ENCODE results near the gene ATOSB.
"Not testable (repeated sequence)": the region's sequence is repeated elsewhere in the genome, so short reads cannot be mapped to it uniquely, and the experiment has no call there.

ATOSB gene, protein sequence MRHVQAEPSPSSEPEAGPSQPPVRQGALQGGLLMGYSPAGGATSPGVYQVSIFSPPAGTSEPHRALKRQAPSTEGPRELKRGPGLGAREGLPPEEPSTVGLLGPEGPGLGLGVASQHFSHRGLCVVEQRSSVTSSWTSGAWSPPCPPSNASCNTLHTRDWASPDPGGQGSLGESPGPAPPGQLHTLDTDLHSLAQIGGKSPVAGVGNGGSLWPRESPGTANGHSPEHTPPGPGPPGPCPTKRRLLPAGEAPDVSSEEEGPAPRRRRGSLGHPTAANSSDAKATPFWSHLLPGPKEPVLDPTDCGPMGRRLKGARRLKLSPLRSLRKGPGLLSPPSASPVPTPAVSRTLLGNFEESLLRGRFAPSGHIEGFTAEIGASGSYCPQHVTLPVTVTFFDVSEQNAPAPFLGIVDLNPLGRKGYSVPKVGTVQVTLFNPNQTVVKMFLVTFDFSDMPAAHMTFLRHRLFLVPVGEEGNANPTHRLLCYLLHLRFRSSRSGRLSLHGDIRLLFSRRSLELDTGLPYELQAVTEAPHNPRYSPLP

DNA sequence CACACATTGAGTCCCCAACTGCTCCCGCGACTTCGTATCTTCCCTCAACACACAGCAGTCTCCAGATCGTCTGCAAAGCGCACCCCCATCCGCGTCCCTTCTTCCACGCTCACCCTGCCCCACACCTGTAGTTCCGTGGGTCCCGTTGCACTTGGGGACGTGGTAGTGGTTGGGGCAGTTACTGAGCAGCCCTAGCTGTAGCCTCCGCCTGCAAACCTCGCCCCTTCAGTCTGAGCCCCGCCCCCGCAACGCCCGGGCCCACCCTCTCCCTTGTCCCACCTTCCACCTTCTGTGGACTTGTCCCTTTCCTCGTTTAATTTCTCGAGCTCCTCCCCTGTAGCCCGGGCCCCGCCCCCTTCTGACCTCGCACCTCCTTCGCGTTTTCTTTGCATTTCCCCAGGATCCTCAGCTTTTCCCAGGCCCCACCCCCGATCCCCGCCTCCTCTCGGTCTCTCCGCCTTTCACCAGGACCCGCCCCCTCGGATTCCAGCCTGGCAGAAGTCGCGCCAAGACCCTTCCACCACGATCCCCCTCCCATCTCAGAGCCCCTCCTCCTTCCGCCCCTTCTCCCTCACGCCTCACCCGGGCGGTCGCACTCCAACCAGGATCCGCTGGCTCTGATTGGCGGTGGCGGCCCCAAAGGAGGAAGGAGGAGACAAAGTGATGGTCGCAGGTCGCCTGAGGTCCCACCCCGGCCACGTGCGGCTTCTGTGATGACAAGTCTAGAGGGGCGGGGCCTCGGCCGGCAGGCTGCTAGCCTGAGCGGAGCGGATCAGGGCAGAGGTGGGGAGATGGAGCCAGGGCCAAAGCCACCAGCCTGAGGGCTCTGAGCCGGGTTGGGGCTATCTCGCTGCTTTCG, at the start of gene ATOSB:
ATOSB (minus strand) TSS at position 183 of the 859 bp plus-strand sequence. CDS start 7,588 bp downstream, outside the sequence.
- peak; percentile 90 for DNase-seq

DNA sequence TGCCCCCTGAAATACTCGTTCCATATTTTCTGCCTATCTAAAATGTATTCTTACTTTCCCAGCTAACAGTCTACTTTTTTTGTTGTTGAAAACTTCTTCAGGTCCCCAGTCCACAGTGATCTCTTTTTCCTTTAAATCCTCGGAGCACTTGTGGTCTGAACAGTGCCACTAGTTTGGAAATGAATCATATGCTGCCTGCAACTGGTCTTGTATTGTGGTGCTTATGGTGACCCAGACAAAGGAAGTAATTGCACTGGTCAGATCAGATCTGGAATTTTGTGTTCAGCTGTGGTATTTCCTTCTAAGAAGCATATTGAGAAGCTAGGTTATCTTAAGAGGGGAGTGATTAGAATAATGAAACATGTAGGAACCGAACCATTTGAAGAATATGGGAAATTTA, 49.0 kb upstream of the ATOSB start:
- DNase-seq: no peak

DNA sequence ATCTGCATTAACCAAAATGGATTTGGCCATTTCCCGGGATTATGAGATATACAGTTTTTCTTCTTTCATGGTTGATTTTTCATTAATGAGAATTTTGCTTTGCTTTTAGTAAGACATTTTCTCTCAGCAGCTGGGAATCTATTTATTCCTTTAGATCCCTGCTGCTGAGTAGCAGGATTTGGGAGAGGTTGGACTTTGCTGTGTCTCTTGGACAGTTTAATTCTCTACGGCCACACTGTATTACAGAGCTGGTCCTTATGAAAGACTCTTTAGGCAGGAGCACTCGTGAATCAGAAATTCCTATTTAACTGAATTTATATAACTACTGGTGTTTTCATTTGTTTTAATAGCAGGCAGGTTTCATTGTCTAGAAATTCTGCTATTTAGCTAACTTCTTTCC, 47.8 kb upstream of the ATOSB start:
- DNase-seq: no peak

DNA sequence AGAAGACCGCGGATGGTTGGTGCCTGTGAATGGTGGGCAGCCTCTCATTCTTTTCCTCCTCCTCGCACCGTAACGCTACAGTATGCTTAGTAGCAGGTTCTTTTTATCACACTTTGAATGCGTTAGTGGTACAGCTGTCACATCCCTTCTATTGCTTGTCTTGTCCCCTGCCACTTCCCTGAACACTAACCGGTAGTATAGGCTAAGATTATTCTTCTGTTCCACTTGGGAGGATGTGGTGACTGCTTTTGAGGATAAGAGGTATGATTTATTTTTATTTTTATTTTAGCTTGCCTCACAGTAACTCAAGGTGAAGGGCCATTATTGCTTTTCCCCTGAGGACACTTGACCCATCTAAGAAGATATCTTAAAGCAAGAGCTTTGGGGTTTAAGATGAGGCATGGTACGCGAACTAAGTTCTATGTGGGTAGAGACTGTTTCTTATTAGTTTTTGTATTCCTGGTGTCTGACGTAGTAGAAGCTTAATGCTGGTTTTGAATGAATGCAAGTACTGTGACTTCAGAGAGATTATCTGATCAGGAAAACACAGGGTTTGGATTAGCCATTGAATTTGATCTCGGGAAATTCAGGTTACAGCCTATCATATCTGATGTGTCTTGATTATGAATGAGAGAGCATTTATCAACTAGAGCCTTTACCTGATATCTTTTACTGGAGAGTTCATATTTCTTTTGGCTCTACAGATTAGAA, 47.1 kb upstream of the ATOSB start:
- DNase-seq: no peak

DNA sequence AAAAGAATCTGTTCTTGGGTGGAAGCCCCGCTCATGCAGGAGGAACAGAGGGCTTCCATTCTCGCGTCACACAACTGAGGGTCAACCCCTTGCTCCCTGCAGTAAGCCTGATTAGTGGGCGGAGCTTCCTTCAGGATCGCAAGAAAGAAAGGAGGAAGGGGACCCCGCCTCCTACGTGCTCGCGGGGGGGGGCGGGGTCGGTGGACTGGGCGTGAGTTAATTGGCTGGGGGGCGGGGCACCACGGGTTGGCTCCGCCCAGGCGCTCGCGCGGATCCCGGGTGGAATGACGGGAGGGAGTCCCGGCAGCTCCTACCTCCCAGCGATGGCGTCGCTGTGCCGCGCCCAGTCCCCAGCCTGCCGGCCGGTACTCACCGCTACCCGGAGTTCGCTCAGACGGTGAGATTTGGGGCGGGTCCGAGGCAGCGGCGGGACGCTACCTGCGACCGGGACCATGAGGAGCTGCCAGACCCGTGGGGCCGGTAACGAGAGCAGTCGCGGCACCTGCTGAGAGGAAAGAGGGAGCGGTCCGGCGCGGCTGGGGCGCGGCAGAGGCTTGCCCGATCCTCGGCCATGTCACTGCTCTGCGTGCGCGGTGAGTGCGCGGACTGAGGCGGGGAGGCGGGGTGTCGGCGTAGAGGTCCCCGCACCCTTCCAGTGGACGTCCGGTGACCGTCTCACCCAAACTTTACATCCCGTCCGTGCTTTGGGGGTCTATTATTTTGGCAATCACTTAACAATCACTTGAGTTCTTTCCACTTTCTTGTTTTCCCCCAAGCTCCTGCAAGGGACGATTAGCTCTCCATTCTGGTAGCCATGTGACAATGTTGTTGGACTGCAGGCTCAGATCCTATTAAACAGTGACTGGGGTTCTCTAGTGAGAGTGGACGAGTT, 46.3 kb upstream of the ATOSB start, which contains the start of gene UNC13B:
UNC13B (plus strand) TSS at position 297 of the 892 bp plus-strand sequence; CDS start at position 572, 275 bp downstream.
- DNase-seq: peak; percentile 94

DNA sequence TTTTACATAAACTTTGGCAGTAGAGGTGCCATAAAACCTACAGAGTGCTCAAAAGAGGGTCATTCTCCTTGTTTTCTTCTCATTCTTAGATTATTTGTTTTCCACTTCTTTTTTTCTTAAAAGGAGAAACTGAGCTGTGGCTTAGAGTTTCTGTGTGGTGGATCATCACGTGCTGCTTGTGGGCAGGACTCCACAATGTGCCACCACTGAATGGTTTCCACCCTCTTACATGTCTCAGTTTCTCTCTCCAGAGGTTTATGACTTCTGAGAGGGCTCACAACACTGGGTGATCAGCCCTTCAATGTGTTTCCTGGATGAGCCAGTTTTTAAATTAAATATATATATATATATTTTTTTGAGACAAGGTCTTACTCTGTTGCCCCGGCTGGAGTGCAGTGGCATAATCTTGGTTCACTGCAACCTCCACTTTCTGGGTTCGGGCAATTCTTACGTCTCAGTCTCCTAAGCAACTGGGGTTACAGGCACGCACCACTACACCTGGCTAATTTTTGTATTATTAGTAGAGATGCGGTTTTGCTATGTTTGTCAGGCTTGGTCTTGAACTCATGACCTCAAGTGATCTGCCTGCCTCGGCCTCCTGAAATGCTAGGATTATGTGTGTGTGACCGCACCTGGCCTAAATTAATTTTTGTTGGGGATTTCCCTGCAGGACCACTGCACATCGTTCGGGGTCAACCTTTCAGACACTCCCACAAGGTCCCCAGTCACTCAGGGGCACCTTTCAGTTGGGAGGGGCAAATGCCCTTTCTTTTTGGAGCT, 43.0 kb upstream of the ATOSB start:
- DNase-seq: no peak

DNA sequence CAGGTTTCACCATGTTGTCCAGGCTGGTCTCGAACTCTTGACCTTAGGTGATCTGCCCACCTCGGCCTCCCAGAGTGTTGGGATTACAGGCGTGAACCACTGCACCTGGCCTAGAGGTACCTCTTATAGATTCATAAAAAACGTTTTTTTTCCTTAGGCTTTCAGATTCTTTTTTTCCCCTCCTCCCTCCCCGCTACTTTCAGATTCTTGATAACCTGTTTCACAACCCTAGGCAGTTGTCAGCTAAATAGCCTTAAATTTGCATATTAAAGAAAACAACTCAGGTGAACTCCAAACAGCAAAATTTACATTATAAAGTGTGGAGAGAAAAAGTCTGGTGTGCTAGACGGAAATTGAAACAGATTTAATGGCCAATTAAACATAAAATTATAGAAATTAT, 42.2 kb upstream of the ATOSB start:
- DNase-seq: not testable (repeated sequence)

DNA sequence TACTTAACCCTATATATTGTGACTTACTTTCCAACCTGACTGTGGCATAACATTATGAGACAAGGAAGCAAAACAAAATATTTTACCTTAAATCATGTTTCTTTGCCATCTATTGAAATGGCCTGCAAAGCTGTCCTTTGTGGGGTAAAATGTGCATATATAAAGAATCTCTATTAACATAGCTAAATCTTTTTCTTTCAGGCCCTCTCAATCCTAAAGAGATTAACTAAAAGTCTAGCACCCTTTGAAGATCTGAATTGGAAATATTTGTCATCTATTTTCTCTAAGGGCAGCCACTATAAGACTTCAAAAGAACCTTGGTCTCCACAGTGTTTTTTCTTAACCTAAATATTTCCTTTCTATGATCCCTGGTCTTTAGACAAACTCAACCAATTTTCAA, 41.1 kb upstream of the ATOSB start:
- DNase-seq: no peak

DNA sequence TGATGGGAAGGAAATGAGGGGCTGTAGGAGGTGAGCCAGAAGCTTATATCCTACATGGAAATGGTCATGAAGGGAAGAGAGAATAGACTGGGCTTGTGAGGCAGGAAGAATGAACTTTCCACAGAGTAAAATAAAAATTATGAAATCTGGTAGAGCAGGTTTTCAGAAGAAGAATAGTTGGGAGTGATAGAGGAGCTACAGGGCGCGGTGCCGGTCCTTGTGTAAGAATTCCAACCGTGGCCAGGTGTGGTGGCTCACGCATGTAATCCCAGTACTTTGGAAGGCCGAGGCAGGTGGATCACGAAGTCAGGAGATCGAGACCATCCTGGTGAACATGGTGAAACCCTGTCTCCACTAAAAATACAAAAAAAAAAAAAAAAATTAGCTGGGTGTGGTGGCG, 37.3 kb upstream of the ATOSB start:
- no peak for DNase-seq

DNA sequence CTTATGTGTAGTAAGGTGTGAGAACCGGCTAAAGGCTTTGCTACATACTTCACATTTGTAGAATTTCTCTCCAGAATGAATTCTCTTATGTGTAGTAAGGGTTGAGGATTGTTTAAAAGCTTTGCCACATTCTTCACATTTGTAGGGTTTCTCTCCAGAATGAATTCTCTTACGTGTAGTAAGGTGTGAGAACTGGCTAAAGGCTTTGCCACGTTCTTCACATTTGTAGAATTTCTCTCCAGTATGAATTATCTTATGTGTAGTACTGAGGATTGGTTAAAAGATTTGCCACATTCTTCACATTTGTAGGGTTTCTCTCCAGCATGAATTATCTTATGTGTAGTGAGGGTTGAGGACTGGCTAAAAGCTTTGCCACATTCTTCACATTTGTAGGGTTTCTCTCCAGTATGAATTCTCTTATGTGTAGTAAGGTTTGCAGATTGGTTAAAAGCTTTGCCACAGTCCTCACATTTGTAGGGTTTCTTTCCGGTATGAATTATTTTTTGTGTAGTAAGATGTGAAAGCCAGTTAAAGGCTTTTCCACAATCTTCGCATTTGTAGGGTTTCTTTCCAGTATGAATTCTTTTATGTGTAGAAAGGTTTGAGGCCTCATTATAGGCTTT, 32.4 kb upstream of the ATOSB start:
- DNase-seq: not testable (repeated sequence)

DNA sequence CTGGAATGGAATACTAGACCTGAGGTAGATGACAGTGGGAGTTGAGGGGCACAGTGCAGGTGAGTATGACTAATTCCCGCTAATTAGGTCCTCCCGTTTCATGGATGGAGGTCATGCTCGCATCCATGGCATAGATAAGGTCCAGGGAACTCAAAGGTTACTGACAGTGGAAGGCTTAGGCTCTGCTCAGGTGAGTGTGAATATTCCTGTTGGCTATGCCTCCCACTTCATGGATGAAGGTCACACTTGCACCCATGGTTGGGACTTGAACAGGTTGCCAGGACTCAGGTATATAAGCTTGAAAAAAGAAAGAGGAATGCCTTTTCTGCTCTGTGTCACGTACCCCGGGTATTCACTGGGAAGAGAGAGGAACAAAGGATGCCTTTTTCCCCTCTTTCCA, 26.4 kb upstream of the ATOSB start:
- DNase-seq: no peak

DNA sequence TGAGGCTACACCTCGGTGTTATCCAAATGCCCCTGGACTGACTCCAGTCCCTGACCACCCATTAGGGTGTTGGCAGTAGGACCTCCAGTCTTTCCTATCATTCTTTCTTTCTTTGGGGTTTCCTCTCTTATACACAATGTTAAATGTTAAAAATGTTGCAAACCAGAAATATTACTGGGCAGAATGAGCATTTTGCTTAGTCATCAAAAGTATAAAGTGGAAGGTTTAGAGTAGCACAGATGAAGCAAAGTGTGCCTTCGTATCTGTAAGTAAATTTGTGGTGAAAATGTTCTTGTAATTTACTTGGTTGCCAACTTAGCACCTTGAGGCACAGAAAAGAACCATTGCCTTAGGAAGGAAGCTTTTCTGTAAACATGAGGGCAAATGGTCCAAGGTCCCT, 24.4 kb upstream of the ATOSB start:
- no peak for DNase-seq

DNA sequence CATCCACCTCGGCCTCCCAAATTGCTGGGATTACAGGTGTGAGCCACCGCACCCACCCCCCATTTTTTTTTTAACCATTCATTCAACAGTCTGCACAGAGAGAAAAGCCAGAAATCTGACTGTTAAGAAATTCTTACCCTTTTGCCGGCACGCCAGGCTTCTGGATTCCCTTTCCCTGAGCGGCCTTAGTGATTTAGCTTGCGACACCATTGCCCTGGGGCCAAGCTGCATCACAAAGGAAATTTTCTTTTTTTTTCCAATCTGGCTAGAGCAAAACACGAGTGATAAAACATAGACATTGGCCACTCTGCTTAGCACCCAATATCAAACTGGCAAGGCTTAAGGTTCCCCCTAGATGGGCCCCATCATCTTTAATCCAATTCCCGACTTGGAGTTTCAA, 21.2 kb upstream of the ATOSB start:
- DNase-seq: no peak

DNA sequence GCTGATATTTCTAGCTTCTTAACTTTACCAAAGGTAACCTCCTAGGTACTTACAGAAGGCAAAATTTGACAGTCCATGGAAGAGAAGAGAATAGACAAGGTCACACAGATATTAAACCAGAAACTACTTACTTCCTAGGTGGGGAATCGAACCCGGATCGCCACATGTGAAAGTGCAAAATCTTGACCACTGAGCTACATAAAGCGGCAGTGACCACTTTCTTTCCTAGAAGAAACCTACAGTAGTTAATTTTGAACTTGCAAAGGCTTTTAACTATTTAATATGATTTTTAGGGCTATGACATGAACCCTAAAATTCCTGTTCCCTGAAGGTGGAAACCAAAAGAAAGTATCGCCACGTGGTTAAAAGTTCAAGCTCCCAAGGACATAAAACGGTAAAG, 20.3 kb upstream of the ATOSB start:
- DNase-seq: no peak

DNA sequence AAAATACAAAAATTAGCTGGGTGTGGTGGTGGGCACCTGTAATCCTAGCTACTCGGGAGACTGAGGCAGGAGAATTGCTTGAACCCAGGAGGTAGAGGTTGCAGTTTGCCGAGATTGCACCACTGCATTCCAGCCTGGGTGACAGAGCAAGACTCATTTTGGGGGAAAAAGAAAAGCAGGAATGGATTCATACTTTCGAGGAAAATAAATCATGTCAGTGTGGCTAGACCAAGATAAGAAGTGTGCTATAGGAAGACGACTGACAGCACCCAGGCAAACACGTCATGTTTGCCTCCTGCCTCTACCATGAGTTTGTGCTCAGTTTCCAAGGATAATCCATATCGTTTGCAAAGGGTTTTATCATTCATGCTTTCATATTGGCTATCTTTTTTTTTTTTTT, 19.3 kb upstream of the ATOSB start:
- no peak for DNase-seq

DNA sequence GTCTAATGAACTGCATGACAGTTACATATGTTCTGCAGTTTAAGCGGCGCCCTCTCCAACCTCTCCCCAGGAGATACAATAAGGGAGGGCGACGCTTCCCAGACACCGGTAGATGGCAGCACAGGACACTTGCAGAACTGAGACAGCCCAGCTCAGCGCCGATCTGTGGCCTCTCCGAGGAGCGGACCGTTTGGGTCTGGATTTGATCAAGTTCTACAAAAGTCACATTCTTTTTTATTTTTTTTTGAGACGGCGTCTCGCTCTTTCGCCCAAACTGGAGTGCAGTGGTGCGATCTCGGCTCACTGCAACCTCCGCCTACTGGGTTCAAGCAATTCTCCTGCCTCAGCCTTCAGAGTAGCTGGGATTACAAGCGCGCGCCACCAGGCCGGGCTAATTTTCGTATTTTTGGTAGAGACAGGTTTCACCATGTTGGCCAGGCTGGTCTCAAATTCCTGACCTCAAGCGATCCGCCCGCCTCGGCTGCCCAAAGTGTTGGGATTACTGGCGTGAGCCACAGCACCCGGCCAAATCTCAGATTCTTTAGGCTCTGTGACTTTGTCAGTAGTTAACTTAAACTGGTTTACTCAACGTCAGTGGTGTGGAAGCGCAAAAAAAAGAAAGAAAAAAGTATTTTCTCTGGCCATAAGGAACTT, 1.4 kb upstream of the ATOSB start:
- peak; percentile 68 for DNase-seq

DNA sequence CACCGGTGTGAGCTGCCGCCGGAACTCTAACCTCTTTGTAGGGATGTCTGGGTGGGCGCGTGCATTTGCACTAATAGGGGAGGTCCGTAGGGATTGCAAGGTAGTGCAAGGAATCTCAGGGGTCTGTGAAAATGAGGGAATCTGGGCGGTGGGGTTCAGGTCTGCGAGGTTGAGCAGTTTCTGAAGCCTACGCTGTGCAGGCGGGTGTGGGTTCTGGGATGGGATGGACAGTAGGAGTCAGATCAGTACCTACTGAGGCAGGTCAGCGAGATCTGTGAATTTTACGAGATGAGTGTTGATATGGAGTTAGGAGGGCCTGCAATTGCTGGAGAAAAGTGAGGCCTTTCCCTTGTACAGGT, 856 bp upstream of the ATOSB start:
- DNase-seq: no peak

DNA sequence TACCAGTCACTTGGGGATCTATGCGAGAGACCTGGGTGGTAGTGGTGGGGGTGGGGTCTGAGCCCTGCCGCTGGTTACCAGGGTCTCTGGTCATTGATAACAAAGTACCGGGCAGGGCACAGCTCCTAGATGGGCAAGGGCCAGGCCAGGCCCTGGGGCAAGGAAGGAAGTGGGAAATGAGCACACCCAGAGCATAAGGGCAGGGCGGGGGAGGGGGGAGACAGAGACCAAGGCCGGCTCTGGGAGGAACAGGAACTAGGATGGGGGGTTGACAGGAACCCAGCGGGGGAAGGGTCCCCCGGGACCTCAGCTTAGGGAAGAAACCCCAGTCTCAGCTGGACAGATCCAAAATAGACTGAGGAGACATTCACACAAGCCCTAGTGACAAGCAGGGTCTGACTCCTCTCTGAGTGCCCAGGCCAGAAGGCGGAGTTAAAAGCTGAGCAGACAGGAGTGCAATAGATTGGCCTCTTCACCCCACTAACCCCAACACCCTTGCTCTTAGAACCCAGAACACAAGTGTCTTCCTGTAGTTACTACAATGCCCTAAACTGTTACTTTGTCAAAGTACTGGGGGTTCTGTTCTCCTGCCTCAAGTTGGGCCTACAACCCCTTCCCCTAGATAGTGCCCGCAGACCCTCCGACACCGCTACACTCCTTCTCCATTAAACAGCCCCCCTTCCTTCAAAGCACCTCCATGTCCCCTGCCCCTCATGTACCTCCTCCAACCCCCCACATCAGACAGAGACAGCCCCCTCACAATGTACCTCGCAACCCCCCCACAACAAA, 628 bp downstream of the ATOSB start:
- DNase-seq: no peak

DNA sequence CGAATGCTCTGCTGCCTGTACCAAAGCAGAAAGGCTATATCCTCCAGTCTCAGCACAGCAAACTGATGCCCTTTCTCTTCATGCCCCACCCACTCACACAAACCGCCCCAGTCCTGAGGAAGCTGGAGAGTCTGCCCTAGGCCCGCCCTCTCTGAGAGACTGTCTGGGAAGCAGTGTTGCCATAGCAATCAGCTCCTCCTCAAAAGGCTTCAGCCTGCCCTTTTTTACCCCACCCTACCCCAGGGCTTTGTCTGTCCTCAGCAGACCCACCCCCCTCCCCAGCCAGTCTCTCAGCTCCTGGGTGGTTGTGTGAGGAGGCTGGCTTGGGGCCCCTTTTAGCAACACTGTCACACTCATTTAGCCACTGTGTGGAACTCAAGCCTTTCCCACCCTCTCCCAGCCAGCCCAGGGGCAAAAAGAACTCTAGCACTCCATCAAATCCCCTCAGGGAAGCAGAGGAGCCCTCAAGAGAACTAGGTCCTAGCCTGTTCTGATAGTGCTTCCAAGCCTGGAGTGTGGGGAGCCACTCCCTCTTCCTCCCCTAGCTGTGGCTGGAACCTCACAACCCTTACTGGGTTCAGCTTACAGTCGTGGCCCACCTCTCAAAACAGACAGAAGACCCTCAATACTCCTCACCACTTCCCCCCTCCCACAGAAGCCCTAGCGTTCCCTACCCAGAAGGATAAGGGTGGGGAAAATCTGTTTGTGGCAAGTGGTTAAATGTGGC, 1.4 kb downstream of the ATOSB start:
- DNase-seq: no peak

All from 8988T (cell line).